DOHH2 (cell line): Measurements from ENCODE around the gene NLGN4X.

ENCODE experiments used
- H3F3A ChIP-seq: fragments of 200-600 bp; sonication (generic), shearing (Covaris generic); 2 replicates; pipeline ENCODE4 v1.6.0; 2016; ENCODE audit warnings: antibody characterized with exemption, mild to moderate bottlenecking; ENCODE audit not compliant: control insufficient read depth, insufficient read depth
- H3K27ac ChIP-seq: fragments of 200-600 bp; sonication (generic); 2 replicates; pipeline ENCODE4 v1.5.1; 2014; ENCODE audit warnings: low read depth, mild to moderate bottlenecking, low read length, moderate library complexity
- H3K27me3 ChIP-seq: fragments of 200-600 bp; sonication (generic); 2 replicates; pipeline ENCODE4 v1.6.1; 2014; ENCODE audit warnings: mild to moderate bottlenecking, low read length, mixed read lengths; ENCODE audit not compliant: control insufficient read depth
- H3K36me3 ChIP-seq: fragments of 200-600 bp; sonication (generic); 2 replicates; pipeline ENCODE4 v1.6.1; 2014; ENCODE audit warnings: mild to moderate bottlenecking, low read length, moderate library complexity, mixed read lengths; ENCODE audit not compliant: control insufficient read depth
- H3K4me1 ChIP-seq: fragments of 200-600 bp; sonication (generic); 2 replicates; pipeline ENCODE4 v1.6.1; 2014; ENCODE audit warnings: mild to moderate bottlenecking, low read length, mixed read lengths; ENCODE audit not compliant: control insufficient read depth
- H3K4me2 ChIP-seq: fragments of 200-600 bp; sonication (generic); 2 replicates; pipeline ENCODE4 v1.6.0; 2014; ENCODE audit warnings: mild to moderate bottlenecking, low read length, moderate library complexity
- H3K4me3 ChIP-seq: fragments of 200-600 bp; sonication (generic); 2 replicates; pipeline ENCODE4 v1.5.1; 2014; ENCODE audit warnings: mild to moderate bottlenecking, low read length, mixed read lengths
- H3K79me2 ChIP-seq: fragments of 200-600 bp; sonication (generic); 2 replicates; pipeline ENCODE4 v1.6.1; 2014; ENCODE audit warnings: mild to moderate bottlenecking, low read length, mixed read lengths; ENCODE audit not compliant: control insufficient read depth
- H3K9me2 ChIP-seq: fragments of 200-600 bp; sonication (generic); replicated peaks from 2 replicates; pipeline ENCODE4 v1.6.1; 2014; ENCODE audit warnings: mild to moderate bottlenecking, low read length, mixed read lengths; ENCODE audit not compliant: control insufficient read depth
- H3K9me3 ChIP-seq: fragments of 200-600 bp; sonication (generic); 2 replicates; pipeline ENCODE4 v1.6.1; 2014; ENCODE audit warnings: antibody characterized with exemption, low read length, mixed read lengths; ENCODE audit not compliant: control insufficient read depth, insufficient read depth
- H4K20me1 ChIP-seq: fragments of 200-600 bp; sonication (generic); 2 replicates; pipeline ENCODE4 v1.6.0; 2014; ENCODE audit warnings: low read depth, mild to moderate bottlenecking, antibody characterized with exemption, low read length, moderate library complexity; ENCODE audit not compliant: control insufficient read depth, insufficient read depth
- CTCF ChIP-seq: fragments of 200-600 bp; sonication (generic); IDR thresholded peaks from one replicate; pipeline ENCODE4 v1.5.1; 2014; ENCODE audit warnings: antibody characterized with exemption, mild to moderate bottlenecking, low read depth, low read length; ENCODE audit not compliant: poor library complexity, severe bottlenecking
- EZH2phosphoT487 ChIP-seq: fragments of 200-600 bp; sonication (generic); IDR thresholded peaks from 2 replicates; pipeline ENCODE4 v1.6.1; 2017; ENCODE audit warnings: borderline replicate concordance, mild to moderate bottlenecking, antibody characterized with exemption, low read length, moderate library complexity, mixed read lengths

Gene NLGN4X

GRCh38 chrX:6012357-6012756 lies 216.3 kb downstream of the NLGN4X start:
- Histone ChIP-seq H3K4me2 (no peak overlapping the region), H3F3A (no peaks in the 10 kb centered on the region), H3K9me3 (no peaks in the 10 kb centered on the region), H3K4me3 (no peak overlapping the region), H3K27ac (no peak overlapping the region), H3K4me1 (no peaks in the 10 kb centered on the region), H3K79me2 (no peaks in the 10 kb centered on the region), H3K9me2 (no peaks in the 10 kb centered on the region), H4K20me1 (no peaks in the 10 kb centered on the region), H3K36me3 (no peaks in the 10 kb centered on the region), H3K27me3 (no peaks in the 10 kb centered on the region)
- no peak for TF ChIP-seq CTCF
- no peak for TF ChIP-seq EZH2phosphoT487

- Histone ChIP-seq H3K4me1 (no peaks in the 10 kb centered on the region), H3K36me3 (no peaks in the 10 kb centered on the region), H3K9me2 (no peaks in the 10 kb centered on the region), H3K27me3 (no peaks in the 10 kb centered on the region), H3K9me3 (no peaks in the 10 kb centered on the region), H3K27ac (no peak overlapping the region), H3K79me2 (no peaks in the 10 kb centered on the region), H3K4me2 (no peak overlapping the region), H3F3A (no peaks in the 10 kb centered on the region), H3K4me3 (no peak overlapping the region), H4K20me1 (no peaks in the 10 kb centered on the region)
- TF ChIP-seq CTCF (no peak), EZH2phosphoT487 (no peak)
Measured at GRCh38 chrX:6005856-6006255, 222.8 kb downstream of the NLGN4X start.

- H3K27me3 ChIP-seq = no peaks in the 10 kb centered on the region
- no peaks in the 10 kb centered on the region for H3F3A ChIP-seq
- H3K9me3 ChIP-seq = no peaks in the 10 kb centered on the region
- no peak overlapping the region for H3K4me3 ChIP-seq
- no peaks in the 10 kb centered on the region for H3K9me2 ChIP-seq
- H3K27ac ChIP-seq = no peak overlapping the region
- TF ChIP-seq EZH2phosphoT487 = no peak
- no peak for TF ChIP-seq CTCF
- no peaks in the 10 kb centered on the region for H3K36me3 ChIP-seq
- no peak overlapping the region for H3K4me2 ChIP-seq
- H4K20me1 ChIP-seq = no peaks in the 10 kb centered on the region
- H3K79me2 ChIP-seq = no peaks in the 10 kb centered on the region
- no peaks in the 10 kb centered on the region for H3K4me1 ChIP-seq
Measured at GRCh38 chrX:6004529-6004928, 224.1 kb downstream of the NLGN4X start.

GRCh38 chrX:6002056-6002455 lies 226.6 kb downstream of the NLGN4X start:
- Histone ChIP-seq H3K9me2 (no peaks in the 10 kb centered on the region), H4K20me1 (no peaks in the 10 kb centered on the region), H3K36me3 (no peaks in the 10 kb centered on the region), H3K79me2 (no peaks in the 10 kb centered on the region), H3K27me3 (no peaks in the 10 kb centered on the region), H3K9me3 (no peaks in the 10 kb centered on the region), H3K27ac (no peak overlapping the region), H3K4me3 (no peak overlapping the region), H3F3A (no peaks in the 10 kb centered on the region), H3K4me1 (no peaks in the 10 kb centered on the region), H3K4me2 (no peak overlapping the region)
- TF ChIP-seq EZH2phosphoT487 (no peak), CTCF (no peak)
